ENCODE measurements around the gene CDIPT. TPM values are rescaled to one million over a fixed set of nuclear protein-coding genes. Genes with fewer than 3 reads are reported as not detected.

The CDIPT gene
- total and polyA plus RNA-seq, 7 donors = 24.7 to 54.3 (median 34.0) TPM

GRCh38 chr16:29877266-29877961, 14.4 kb upstream of the CDIPT start:
- H3K36me3 ChIP-seq (ENCODE audit: insufficient read depth in 1 of 2, low read depth in 1 of 2) = no peaks in the 10 kb centered on the region
- intact Hi-C loops (cut with DNase I) = no loop called here
- peak in 3 of 4 donors; percentile 19 to 27 (median 21) for ATAC-seq

GRCh38 chr16:29876594-29877249, 13.7 kb upstream of the CDIPT start:
- Histone ChIP-seq H3K4me1 (no peaks in the 10 kb centered on the region), H3K4me3 (peak overlapping the region; percentile 34), H3K27me3 (ENCODE audit: insufficient read depth in 3 of 3, low read length in 2 of 3) (peaks cover 0 to 51% (median 24%) of the 10 kb centered on the region in 3 donors), H3K9me3 (no peaks in the 10 kb centered on the region), H3K27ac (no peak overlapping the region), H3K36me3 (ENCODE audit: insufficient read depth in 1 of 2, low read depth in 1 of 2) (no peaks in the 10 kb centered on the region)
- intact Hi-C loops (cut with DNase I) = no loop called here
- ATAC-seq = peak in 1 of 4 donors; percentile 10
- no peak for TF ChIP-seq CTCF (IDR thresholded peaks at IDR 0.05)
- 3 to 7% (median 4%) methylated on average over 35 to 45 of the region's 45 CpGs for WGBS, 3 donors
- no peak for DNase-seq

More at GRCh38 chr16:29877266-29877961, 14.4 kb upstream of the CDIPT start:
- peaks cover 0 to 51% (median 24%) of the 10 kb centered on the region in 3 donors for H3K27me3 ChIP-seq (ENCODE audit: insufficient read depth in 3 of 3, low read length in 2 of 3)
- H3K4me1 ChIP-seq = no peaks in the 10 kb centered on the region
- H3K9me3 ChIP-seq = no peaks in the 10 kb centered on the region
- 7 to 11% (median 10%) methylated on average over 27 to 28 of the region's 28 CpGs for WGBS, 3 donors
- no peak for TF ChIP-seq CTCF (IDR thresholded peaks at IDR 0.05)
- no peak overlapping the region for H3K4me3 ChIP-seq
- H3K27ac ChIP-seq = no peak overlapping the region
- DNase-seq = no peak

DNA sequence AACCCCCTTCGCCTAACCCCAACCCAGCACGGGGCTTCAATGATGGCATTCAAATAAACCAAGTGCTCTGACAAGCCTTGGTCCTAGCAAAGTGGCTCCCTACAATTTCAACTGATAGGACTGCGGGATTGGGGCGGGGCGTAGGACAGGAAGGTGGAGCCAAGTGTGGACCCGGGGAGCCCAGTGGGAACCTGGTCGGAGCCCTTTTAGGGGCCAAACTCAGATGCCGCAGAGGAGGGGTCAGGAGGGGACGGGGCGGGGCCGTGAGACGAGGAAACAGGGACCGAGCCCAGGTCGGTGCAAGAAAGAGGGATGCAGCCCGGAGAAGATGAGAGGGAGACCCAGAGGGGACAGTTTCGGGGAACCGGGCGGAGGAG, 13.2 kb upstream of the CDIPT start:
- Histone ChIP-seq H3K9me3 (no peaks in the 10 kb centered on the region), H3K4me1 (no peaks in the 10 kb centered on the region), H3K4me3 (peak overlapping the region; percentile 34), H3K27me3 (ENCODE audit: insufficient read depth in 3 of 3, low read length in 2 of 3) (peaks cover 0 to 51% (median 24%) of the 10 kb centered on the region in 3 donors), H3K27ac (no peak overlapping the region), H3K36me3 (ENCODE audit: insufficient read depth in 1 of 2, low read depth in 1 of 2) (no peaks in the 10 kb centered on the region)
- intact Hi-C loops (cut with DNase I) = no loop called here
- no peak for DNase-seq
- ATAC-seq = no peak
- no peak for TF ChIP-seq CTCF (IDR thresholded peaks at IDR 0.05)
- 13 to 16% (median 14%) methylated on average over 18 of the region's 18 CpGs for WGBS, 3 donors

DNA sequence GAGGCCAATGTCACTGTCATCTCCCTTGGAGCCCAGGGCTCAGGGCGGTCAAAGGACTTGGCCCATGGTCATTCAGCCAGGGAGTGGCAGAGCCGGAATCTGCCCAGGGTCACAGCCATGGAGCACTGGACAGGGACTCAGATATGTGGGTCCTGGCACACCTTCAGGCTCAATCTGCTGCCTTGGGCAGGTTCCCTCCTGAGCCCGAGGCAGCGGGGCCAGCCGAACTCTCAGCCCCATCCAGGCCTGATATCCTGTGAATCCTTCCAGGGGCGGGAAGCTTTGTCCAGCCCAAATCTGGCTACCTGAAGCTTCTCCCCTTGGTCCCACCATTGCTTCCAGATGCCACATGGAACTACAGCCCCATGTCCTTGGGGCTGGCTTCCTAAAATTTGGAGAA, 12.2 kb upstream of the CDIPT start:
- no peak for TF ChIP-seq CTCF (IDR thresholded peaks at IDR 0.05)

More for the DNA sequence above, 12.2 kb upstream of the CDIPT start:
- no peak for DNase-seq
- Histone ChIP-seq H3K36me3 (ENCODE audit: insufficient read depth in 1 of 2, low read depth in 1 of 2) (no peaks in the 10 kb centered on the region), H3K4me3 (no peak overlapping the region), H3K4me1 (no peaks in the 10 kb centered on the region), H3K9me3 (no peaks in the 10 kb centered on the region), H3K27me3 (ENCODE audit: insufficient read depth in 3 of 3, low read length in 2 of 3) (peaks cover 0 to 51% (median 24%) of the 10 kb centered on the region in 3 donors), H3K27ac (no peak overlapping the region)
- intact Hi-C loops (cut with DNase I) = no loop called here
- WGBS, 3 donors = 80 to 86% (median 84%) methylated on average over 6 of the region's 6 CpGs
- no peak for ATAC-seq

Measured in psoas muscle (tissue), 8 donors.